ENCODE data around the gene CD247. TPM values are rescaled to one million over a fixed set of nuclear protein-coding genes. Genes with fewer than 3 reads are reported as not detected.

The CD247 gene
- total and polyA plus RNA-seq, 2 of the 13 experiments (the other 11 are each of a cell fraction or from before 2014, with no cell fraction given) = 0.20 TPM; not detected in 1

DNA sequence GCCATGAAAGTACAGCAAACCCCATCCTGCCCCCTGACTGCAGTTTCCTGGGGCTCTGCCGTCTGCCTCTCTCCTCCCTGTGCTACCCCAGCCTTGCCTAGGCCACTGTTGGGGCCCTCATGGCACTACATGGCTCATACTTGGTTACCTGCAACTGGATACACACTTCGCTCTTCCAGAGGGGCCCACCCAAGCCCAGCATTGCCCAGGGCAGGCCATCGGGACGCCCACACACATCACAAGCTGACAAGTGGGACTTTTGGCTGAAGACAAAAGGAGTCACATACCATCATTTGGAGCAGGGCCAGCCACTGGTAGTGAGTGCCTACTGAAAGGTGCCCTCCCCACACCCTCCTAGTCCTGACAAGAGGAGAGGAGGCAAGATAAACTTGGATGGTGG lies 82.8 kb downstream of the CD247 start (continued):
- TF ChIP-seq, protein P1, sequence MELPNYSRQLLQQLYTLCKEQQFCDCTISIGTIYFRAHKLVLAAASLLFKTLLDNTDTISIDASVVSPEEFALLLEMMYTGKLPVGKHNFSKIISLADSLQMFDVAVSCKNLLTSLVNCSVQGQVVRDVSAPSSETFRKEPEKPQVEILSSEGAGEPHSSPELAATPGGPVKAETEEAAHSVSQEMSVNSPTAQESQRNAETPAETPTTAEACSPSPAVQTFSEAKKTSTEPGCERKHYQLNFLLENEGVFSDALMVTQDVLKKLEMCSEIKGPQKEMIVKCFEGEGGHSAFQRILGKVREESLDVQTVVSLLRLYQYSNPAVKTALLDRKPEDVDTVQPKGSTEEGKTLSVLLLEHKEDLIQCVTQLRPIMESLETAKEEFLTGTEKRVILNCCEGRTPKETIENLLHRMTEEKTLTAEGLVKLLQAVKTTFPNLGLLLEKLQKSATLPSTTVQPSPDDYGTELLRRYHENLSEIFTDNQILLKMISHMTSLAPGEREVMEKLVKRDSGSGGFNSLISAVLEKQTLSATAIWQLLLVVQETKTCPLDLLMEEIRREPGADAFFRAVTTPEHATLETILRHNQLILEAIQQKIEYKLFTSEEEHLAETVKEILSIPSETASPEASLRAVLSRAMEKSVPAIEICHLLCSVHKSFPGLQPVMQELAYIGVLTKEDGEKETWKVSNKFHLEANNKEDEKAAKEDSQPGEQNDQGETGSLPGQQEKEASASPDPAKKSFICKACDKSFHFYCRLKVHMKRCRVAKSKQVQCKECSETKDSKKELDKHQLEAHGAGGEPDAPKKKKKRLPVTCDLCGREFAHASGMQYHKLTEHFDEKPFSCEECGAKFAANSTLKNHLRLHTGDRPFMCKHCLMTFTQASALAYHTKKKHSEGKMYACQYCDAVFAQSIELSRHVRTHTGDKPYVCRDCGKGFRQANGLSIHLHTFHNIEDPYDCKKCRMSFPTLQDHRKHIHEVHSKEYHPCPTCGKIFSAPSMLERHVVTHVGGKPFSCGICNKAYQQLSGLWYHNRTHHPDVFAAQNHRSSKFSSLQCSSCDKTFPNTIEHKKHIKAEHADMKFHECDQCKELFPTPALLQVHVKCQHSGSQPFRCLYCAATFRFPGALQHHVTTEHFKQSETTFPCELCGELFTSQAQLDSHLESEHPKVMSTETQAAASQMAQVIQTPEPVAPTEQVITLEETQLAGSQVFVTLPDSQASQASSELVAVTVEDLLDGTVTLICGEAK (IDR thresholded peaks at IDR 0.05) = no peak
- TF ChIP-seq, protein P1 (CRISPR knock-in tag; IDR thresholded peaks at IDR 0.05) = no peak
- no peak for TF ChIP-seq CC2D1A (CRISPR knock-in tag; IDR thresholded peaks at IDR 0.05)
- TF ChIP-seq CENPX (CRISPR knock-in tag; IDR thresholded peaks at IDR 0.05) = no peak
- TF ChIP-seq TBX3 (IDR thresholded peaks at IDR 0.05; ENCODE audit: borderline replicate concordance) = no peak
